HEK293 (cell line): ENCODE measurements around the gene GMDS.
A peak's percentile ranks its signal among the peaks of the same experiment; 100 is the strongest.

ENCODE experiments used
- ELK4 ChIP-seq: IDR thresholded peaks from 2 replicates; pipeline ENCODE4 v1.6.1; 2011; ENCODE audit warnings: mild to moderate bottlenecking, low read depth, low read length, borderline replicate concordance
- OVOL3 ChIP-seq: fragments of 450-650 bp; formaldehyde crosslinking; IDR thresholded peaks from 2 replicates; pipeline ENCODE4 v1.5.1; 2016; ENCODE audit warnings: missing biosample characterization, missing genetic modification characterization
- ZIC2 ChIP-seq: fragments of 450-650 bp; formaldehyde crosslinking; IDR thresholded peaks from 2 replicates; pipeline ENCODE4 v1.5.1; 2016; ENCODE audit warnings: missing biosample characterization, missing genetic modification characterization
- ZNF114 ChIP-seq: fragments of 450-650 bp; formaldehyde crosslinking; IDR thresholded peaks from 2 replicates; pipeline ENCODE4 v1.5.0; 2017; ENCODE audit warnings: missing biosample characterization, missing genetic modification characterization
- ZNF148 ChIP-seq: fragments of 450-650 bp; formaldehyde crosslinking; IDR thresholded peaks from 2 replicates; pipeline ENCODE4 v1.5.0; 2017; ENCODE audit warnings: missing biosample characterization, missing genetic modification characterization, borderline replicate concordance
- ZNF248 ChIP-seq: fragments of 450-650 bp; formaldehyde crosslinking; IDR thresholded peaks from 2 replicates; pipeline ENCODE4 v1.5.1; 2017; ENCODE audit warnings: missing biosample characterization, missing genetic modification characterization
- ZNF391 ChIP-seq: fragments of 450-650 bp; formaldehyde crosslinking; IDR thresholded peaks from 2 replicates; pipeline ENCODE4 v1.5.1; 2016; ENCODE audit warnings: low read depth, missing biosample characterization, missing genetic modification characterization, borderline replicate concordance
- ZNF404 ChIP-seq: fragments of 450-650 bp; formaldehyde crosslinking; IDR thresholded peaks from 2 replicates; pipeline ENCODE4 v1.5.1; 2017; ENCODE audit warnings: missing biosample characterization, missing genetic modification characterization
- ZNF529 ChIP-seq: fragments of 450-650 bp; formaldehyde crosslinking; IDR thresholded peaks from 2 replicates; pipeline ENCODE4 v1.5.1; 2017; ENCODE audit warnings: missing genetic modification characterization, missing biosample characterization; ENCODE audit not compliant: insufficient replicate concordance
- ZNF530 ChIP-seq: fragments of 450-650 bp; formaldehyde crosslinking; IDR thresholded peaks from 2 replicates; pipeline ENCODE4 v1.5.1; 2016; ENCODE audit warnings: low read depth, missing biosample characterization, missing genetic modification characterization
- ZNF707 ChIP-seq: fragments of 450-650 bp; formaldehyde crosslinking; IDR thresholded peaks from 2 replicates; pipeline ENCODE4 v1.5.1; 2016; ENCODE audit warnings: missing biosample characterization, missing genetic modification characterization
- ZSCAN23 ChIP-seq: fragments of 450-650 bp; formaldehyde crosslinking; IDR thresholded peaks from 2 replicates; pipeline ENCODE4 v1.5.1; 2016; ENCODE audit warnings: missing biosample characterization, missing genetic modification characterization
- ZSCAN30 ChIP-seq: fragments of 450-650 bp; IDR thresholded peaks from 2 replicates; pipeline ENCODE4 v1.5.1; 2018; ENCODE audit warnings: missing biosample characterization, mild to moderate bottlenecking, missing genetic modification characterization, moderate library complexity
- ZSCAN4 ChIP-seq: fragments of 450-650 bp; formaldehyde crosslinking; IDR thresholded peaks from 2 replicates; pipeline ENCODE4 v1.5.1; 2017; ENCODE audit warnings: missing biosample characterization, missing genetic modification characterization
- TF ChIP-seq, protein P1 (sequence below): fragments of 450-650 bp; formaldehyde crosslinking; IDR thresholded peaks from 2 replicates; pipeline ENCODE4 v1.5.1; 2016; ENCODE audit warnings: missing biosample characterization, missing genetic modification characterization
- TF ChIP-seq, protein P2 (sequence below): fragments of 450-650 bp; formaldehyde crosslinking; IDR thresholded peaks from 2 replicates; pipeline ENCODE4 v1.5.1; 2017; ENCODE audit warnings: missing biosample characterization, missing genetic modification characterization

Gene GMDS

DNA sequence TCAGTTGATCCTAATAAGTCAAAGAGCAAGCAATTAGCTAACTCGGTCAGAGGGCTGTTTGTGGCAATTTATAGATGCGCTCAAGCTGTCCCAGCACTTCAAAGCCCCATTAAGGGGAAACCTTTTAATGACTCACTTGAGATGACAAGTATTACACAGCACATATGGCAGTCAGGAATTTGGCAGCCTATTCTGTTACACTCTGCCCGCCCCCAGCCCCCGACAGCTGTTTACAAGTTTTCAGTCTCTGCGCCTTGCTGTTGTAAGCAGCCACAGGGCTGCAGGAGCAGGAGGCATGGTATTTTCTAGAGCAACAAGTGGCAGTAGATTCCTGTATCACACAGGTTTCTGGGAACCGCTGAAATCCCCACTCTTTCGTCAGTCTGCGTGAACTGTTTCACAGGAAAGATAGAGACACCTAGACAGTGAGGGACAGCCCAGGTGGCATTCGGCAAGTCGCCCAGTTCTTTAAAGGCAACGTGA is 372.7 kb downstream of the GMDS start (continued):
- TF ChIP-seq, protein P1, sequence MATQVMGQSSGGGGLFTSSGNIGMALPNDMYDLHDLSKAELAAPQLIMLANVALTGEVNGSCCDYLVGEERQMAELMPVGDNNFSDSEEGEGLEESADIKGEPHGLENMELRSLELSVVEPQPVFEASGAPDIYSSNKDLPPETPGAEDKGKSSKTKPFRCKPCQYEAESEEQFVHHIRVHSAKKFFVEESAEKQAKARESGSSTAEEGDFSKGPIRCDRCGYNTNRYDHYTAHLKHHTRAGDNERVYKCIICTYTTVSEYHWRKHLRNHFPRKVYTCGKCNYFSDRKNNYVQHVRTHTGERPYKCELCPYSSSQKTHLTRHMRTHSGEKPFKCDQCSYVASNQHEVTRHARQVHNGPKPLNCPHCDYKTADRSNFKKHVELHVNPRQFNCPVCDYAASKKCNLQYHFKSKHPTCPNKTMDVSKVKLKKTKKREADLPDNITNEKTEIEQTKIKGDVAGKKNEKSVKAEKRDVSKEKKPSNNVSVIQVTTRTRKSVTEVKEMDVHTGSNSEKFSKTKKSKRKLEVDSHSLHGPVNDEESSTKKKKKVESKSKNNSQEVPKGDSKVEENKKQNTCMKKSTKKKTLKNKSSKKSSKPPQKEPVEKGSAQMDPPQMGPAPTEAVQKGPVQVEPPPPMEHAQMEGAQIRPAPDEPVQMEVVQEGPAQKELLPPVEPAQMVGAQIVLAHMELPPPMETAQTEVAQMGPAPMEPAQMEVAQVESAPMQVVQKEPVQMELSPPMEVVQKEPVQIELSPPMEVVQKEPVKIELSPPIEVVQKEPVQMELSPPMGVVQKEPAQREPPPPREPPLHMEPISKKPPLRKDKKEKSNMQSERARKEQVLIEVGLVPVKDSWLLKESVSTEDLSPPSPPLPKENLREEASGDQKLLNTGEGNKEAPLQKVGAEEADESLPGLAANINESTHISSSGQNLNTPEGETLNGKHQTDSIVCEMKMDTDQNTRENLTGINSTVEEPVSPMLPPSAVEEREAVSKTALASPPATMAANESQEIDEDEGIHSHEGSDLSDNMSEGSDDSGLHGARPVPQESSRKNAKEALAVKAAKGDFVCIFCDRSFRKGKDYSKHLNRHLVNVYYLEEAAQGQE: no peak
- TF ChIP-seq ZNF529 (tag by site-specific recombination) (no peak), ZSCAN23 (tag by site-specific recombination) (peak; percentile 90), ZNF148 (tag by site-specific recombination) (no peak), ZIC2 (tag by site-specific recombination) (peak; percentile 65), ZNF114 (tag by site-specific recombination) (no peak), ZNF248 (tag by site-specific recombination) (no peak), ZSCAN4 (tag by site-specific recombination) (0 out of 2 replicates have a peak, but pooled peaks have one; percentile 16), ZNF391 (tag by site-specific recombination) (peak; percentile 55; the same call in 1 of the 2 replicates), ZSCAN30 (tag by site-specific recombination) (peak; percentile 53), OVOL3 (tag by site-specific recombination) (no peak), ZNF707 (tag by site-specific recombination) (no peak), ELK4 (no peak), ZNF530 (tag by site-specific recombination) (no peak), ZNF404 (tag by site-specific recombination) (no peak)
- TF ChIP-seq, protein P2, sequence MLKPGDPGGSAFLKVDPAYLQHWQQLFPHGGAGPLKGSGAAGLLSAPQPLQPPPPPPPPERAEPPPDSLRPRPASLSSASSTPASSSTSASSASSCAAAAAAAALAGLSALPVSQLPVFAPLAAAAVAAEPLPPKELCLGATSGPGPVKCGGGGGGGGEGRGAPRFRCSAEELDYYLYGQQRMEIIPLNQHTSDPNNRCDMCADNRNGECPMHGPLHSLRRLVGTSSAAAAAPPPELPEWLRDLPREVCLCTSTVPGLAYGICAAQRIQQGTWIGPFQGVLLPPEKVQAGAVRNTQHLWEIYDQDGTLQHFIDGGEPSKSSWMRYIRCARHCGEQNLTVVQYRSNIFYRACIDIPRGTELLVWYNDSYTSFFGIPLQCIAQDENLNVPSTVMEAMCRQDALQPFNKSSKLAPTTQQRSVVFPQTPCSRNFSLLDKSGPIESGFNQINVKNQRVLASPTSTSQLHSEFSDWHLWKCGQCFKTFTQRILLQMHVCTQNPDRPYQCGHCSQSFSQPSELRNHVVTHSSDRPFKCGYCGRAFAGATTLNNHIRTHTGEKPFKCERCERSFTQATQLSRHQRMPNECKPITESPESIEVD (tag by site-specific recombination): peak; percentile 82
